HepG2 (cell line): ENCODE measurements around the gene BPGM. TPM values are rescaled to one million over a fixed set of nuclear protein-coding genes. Genes with fewer than 3 reads are reported as not detected.
A peak's percentile ranks its signal among the peaks of the same experiment; 100 is the strongest.

Experiments used
- CEBPG ChIP-seq: IDR thresholded peaks from 2 replicates; pipeline ENCODE4 v1.6.1; 2016
- FOSL2 ChIP-seq: sonication (generic); formaldehyde crosslinking; IDR thresholded peaks from 2 replicates; pipeline ENCODE4 v1.4.0; 2020; ENCODE audit warnings: missing genetic modification reagents
- GATAD2A ChIP-seq: IDR thresholded peaks from 2 replicates; pipeline ENCODE4 v1.6.1; 2016
- ISL2 ChIP-seq: sonication (generic); formaldehyde crosslinking; IDR thresholded peaks from 2 replicates; pipeline ENCODE4 v1.5.0; 2020; ENCODE audit warnings: missing genetic modification reagents
- JARID2 ChIP-seq: sonication (generic); formaldehyde crosslinking; IDR thresholded peaks from 2 replicates; pipeline ENCODE4 v1.8.1; 2023; ENCODE audit warnings: missing genetic modification reagents, inconsistent platforms; ENCODE audit not compliant: insufficient replicate concordance
- KAT7 ChIP-seq: IDR thresholded peaks from 2 replicates; pipeline ENCODE4 v1.6.1; 2018; ENCODE audit warnings: borderline replicate concordance, missing compliant biosample characterization
- MED8 ChIP-seq: sonication (generic); formaldehyde crosslinking; IDR thresholded peaks from 2 replicates; pipeline ENCODE4 v1.8.1; 2023; ENCODE audit warnings: mild to moderate bottlenecking, missing genetic modification reagents; ENCODE audit not compliant: insufficient replicate concordance
- NFYB ChIP-seq: sonication (generic); formaldehyde crosslinking; IDR thresholded peaks from 2 replicates; pipeline ENCODE4 v1.4.0; 2020; ENCODE audit warnings: missing genetic modification reagents
- NR2F2 ChIP-seq: IDR thresholded peaks from 2 replicates; pipeline ENCODE4 v1.6.1; 2012; ENCODE audit warnings: low read depth, inconsistent platforms, borderline replicate concordance
- POLR2AphosphoS2 ChIP-seq: IDR thresholded peaks from 2 replicates; pipeline ENCODE4 v1.6.1; 2011; ENCODE audit warnings: low read depth, low read length, improper control_type of control experiment
- RBM22 ChIP-seq: fragments of 200-400 bp; formaldehyde crosslinking; optimal IDR thresholded peaks from 2 replicates; pipeline ENCODE3; 2017; ENCODE audit warnings: mild to moderate bottlenecking, low read length, moderate library complexity
- SAP130 ChIP-seq: IDR thresholded peaks from 2 replicates; pipeline ENCODE4 v1.6.1; 2016; ENCODE audit warnings: low read depth
- SIN3A ChIP-seq: IDR thresholded peaks from 2 replicates; pipeline ENCODE4 v1.6.1; 2011; ENCODE audit warnings: low read depth, mild to moderate bottlenecking, control low read depth, low read length, borderline replicate concordance
- SKI ChIP-seq: fragments of 450-650 bp; IDR thresholded peaks from one replicate; pipeline ENCODE4 v1.6.1; 2018; ENCODE audit warnings: mild to moderate bottlenecking; ENCODE audit not compliant: partially characterized antibody
- ZBED4 ChIP-seq: sonication (generic); formaldehyde crosslinking; IDR thresholded peaks from 2 replicates; pipeline ENCODE4 v1.4.0; 2020; ENCODE audit warnings: missing genetic modification reagents, borderline replicate concordance
- ZBTB3 ChIP-seq: sonication (generic); formaldehyde crosslinking; IDR thresholded peaks from 2 replicates; pipeline ENCODE4 v1.4.0; 2020; ENCODE audit warnings: low read depth, mild to moderate bottlenecking, moderate library complexity, missing genetic modification reagents, borderline replicate concordance
- ZNF614 ChIP-seq: IDR thresholded peaks from 2 replicates; pipeline ENCODE4 v1.6.1; 2018; ENCODE audit warnings: missing biosample characterization, missing genetic modification reagents, inconsistent platforms, borderline replicate concordance
- ZNF800 ChIP-seq: sonication (generic); formaldehyde crosslinking; IDR thresholded peaks from 2 replicates; pipeline ENCODE4 v1.4.0; 2020; ENCODE audit warnings: missing genetic modification reagents
- polyA plus RNA-seq, 8 experiments: library from polyadenylated mRNA; depleted of rRNA in 3 of 8; stranded (reverse) in 7 of 8; unstranded in 1 of 8; fragments of >200 nt; fragmentation: Illumina TruSeq in 4 of 8; extraction: Trizol in 4 of 8; gene quantifications; 2 replicates each; pipeline versions ENCODE4 v1.2.1 to v1.2.3, GENCODE V29; 2011 to 2016; ENCODE audit warnings: low read depth in 4 of 8, missing spikeins in 1 of 8, mixed read lengths in 1 of 8; ENCODE audit not compliant: insufficient read depth in 1 of 8
- total RNA-seq, 5 experiments: library from RNA; depleted of rRNA; stranded (reverse); fragments of >200 nt; fragmentation: Illumina TruSeq; extraction: Trizol; gene quantifications; 2 replicates each; pipeline ENCODE4 v1.2.3, GENCODE V29; 2016; ENCODE audit warnings: low read depth in 1 of 5
- TF ChIP-seq, protein P1 (sequence below): sonication (generic); formaldehyde crosslinking; IDR thresholded peaks from 2 replicates; pipeline ENCODE4 v1.4.0; 2020; ENCODE audit warnings: missing genetic modification reagents
- TF ChIP-seq, protein P2 (sequence below): IDR thresholded peaks from 2 replicates; pipeline ENCODE4 v1.6.1; 2016; ENCODE audit warnings: missing compliant biosample characterization, missing genetic modification reagents, borderline replicate concordance
- TF ChIP-seq, protein P3 (sequence below): sonication (generic); formaldehyde crosslinking; IDR thresholded peaks from 2 replicates; pipeline ENCODE4 v1.5.1; 2020; ENCODE audit warnings: missing genetic modification reagents, mild to moderate bottlenecking, borderline replicate concordance

The BPGM gene
- total and polyA plus RNA-seq, 2 of the 13 experiments (the other 11 are each of a cell fraction or from before 2014, with no cell fraction given) = 4.0 to 7.5 TPM

- TF ChIP-seq ZNF800 (0 out of 2 replicates have a peak, but pooled peaks have one; percentile 35), MED8 (CRISPR knock-in tag) (peak; percentile 31), SIN3A (no peak), ZBTB3 (CRISPR knock-in tag) (no peak), JARID2 (CRISPR knock-in tag) (no peak), POLR2AphosphoS2 (no peak), NR2F2 (no peak), SKI (no peak), RBM22 (no peak), NFYB (CRISPR knock-in tag) (no peak), SAP130 (CRISPR knock-in tag) (peak; percentile 53), ZNF614 (CRISPR knock-in tag) (peak; percentile 51; the same call in 1 of the 2 replicates), ZBED4 (CRISPR knock-in tag) (no peak), ISL2 (CRISPR knock-in tag) (no peak), KAT7 (CRISPR knock-in tag) (no peak), FOSL2 (CRISPR knock-in tag) (peak; percentile 19; the same call in 1 of the 2 replicates), GATAD2A (peak; percentile 60), CEBPG (CRISPR knock-in tag) (peak; percentile 76)
- TF ChIP-seq, protein P1, sequence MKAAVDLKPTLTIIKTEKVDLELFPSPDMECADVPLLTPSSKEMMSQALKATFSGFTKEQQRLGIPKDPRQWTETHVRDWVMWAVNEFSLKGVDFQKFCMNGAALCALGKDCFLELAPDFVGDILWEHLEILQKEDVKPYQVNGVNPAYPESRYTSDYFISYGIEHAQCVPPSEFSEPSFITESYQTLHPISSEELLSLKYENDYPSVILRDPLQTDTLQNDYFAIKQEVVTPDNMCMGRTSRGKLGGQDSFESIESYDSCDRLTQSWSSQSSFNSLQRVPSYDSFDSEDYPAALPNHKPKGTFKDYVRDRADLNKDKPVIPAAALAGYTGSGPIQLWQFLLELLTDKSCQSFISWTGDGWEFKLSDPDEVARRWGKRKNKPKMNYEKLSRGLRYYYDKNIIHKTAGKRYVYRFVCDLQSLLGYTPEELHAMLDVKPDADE (CRISPR knock-in tag) = no peak
- TF ChIP-seq, protein P2, sequence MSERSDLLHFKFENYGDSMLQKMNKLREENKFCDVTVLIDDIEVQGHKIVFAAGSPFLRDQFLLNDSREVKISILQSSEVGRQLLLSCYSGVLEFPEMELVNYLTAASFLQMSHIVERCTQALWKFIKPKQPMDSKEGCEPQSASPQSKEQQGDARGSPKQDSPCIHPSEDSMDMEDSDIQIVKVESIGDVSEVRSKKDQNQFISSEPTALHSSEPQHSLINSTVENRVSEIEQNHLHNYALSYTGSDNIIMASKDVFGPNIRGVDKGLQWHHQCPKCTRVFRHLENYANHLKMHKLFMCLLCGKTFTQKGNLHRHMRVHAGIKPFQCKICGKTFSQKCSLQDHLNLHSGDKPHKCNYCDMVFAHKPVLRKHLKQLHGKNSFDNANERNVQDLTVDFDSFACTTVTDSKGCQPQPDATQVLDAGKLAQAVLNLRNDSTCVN = peak; percentile 28; the same call in 1 of the 2 replicates
- TF ChIP-seq, protein P3, sequence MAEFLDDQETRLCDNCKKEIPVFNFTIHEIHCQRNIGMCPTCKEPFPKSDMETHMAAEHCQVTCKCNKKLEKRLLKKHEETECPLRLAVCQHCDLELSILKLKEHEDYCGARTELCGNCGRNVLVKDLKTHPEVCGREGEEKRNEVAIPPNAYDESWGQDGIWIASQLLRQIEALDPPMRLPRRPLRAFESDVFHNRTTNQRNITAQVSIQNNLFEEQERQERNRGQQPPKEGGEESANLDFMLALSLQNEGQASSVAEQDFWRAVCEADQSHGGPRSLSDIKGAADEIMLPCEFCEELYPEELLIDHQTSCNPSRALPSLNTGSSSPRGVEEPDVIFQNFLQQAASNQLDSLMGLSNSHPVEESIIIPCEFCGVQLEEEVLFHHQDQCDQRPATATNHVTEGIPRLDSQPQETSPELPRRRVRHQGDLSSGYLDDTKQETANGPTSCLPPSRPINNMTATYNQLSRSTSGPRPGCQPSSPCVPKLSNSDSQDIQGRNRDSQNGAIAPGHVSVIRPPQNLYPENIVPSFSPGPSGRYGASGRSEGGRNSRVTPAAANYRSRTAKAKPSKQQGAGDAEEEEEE (CRISPR knock-in tag) = no peak
These were observed 43.7 kb upstream of the BPGM start (continued) for GRCh38 chr7:134602881-134603451.
